ENCODE data around the gene CRABP2. TPM values are rescaled to one million over a fixed set of nuclear protein-coding genes. Genes with fewer than 3 reads are reported as not detected.

The CRABP2 gene
- total RNA-seq, 4 donors from 2014 or later: 4.5 to 8.8 (median 8.8) TPM; not detected in 1

GRCh38 chr1:156681196-156681960, 24.0 kb downstream of the CRABP2 start:
- TF ChIP-seq CTCF (IDR thresholded peaks at IDR 0.05): no peak
- DNase-seq (ENCODE audit: low spot score) (no peak), ATAC-seq (ENCODE audit: low FRiP score) (no peak)

- DNase-seq (ENCODE audit: low spot score) (no peak), ATAC-seq (ENCODE audit: low FRiP score) (no peak)
- no peak for TF ChIP-seq CTCF (IDR thresholded peaks at IDR 0.05)
Observed at GRCh38 chr1:156680056-156680455, 25.3 kb downstream of the CRABP2 start.

- peak in 1 of 3 donors; percentile 63 for TF ChIP-seq CTCF (IDR thresholded peaks at IDR 0.05)
- ATAC-seq (ENCODE audit: low FRiP score) (peak; percentile 55), DNase-seq (ENCODE audit: low spot score) (no peak)
Observed at GRCh38 chr1:156677616-156678596, 27.5 kb downstream of the CRABP2 start.

- TF ChIP-seq CTCF (IDR thresholded peaks at IDR 0.05): no peak
- ATAC-seq (ENCODE audit: low FRiP score) (peak; percentile 35), DNase-seq (ENCODE audit: low spot score) (no peak)
Observed at GRCh38 chr1:156676820-156677615, 28.4 kb downstream of the CRABP2 start, which contains the start of gene NES. Gene NES, minus strand, starts transcription at chr1:156677407. Its CDS starts 143 bp downstream, at chr1:156677264.

GRCh38 chr1:156676114-156676819, 29.1 kb downstream of the CRABP2 start:
- DNase-seq (ENCODE audit: low spot score) (no peak), ATAC-seq (ENCODE audit: low FRiP score) (no peak)
- TF ChIP-seq CTCF (IDR thresholded peaks at IDR 0.05): no peak

All from omental fat pad (tissue), 4 donors.